IPS DF 6.9 (cell line): ENCODE measurements around the gene CCRL2.
"Not testable (repeated sequence)": the region's sequence is repeated elsewhere in the genome, so short reads cannot be mapped to it uniquely, and the experiment has no call there.

ENCODE experiments used
- DNase-seq: peaks from one replicate; pipeline ENCODE4 v3.0.0-alpha.2; 2013; ENCODE audit warnings: low read depth, low spot score
- H3K27ac ChIP-seq: one replicate; pipeline ENCODE4 v1.5.1; 2013; ENCODE audit warnings: low read length, control low read depth
- H3K27me3 ChIP-seq: 2 replicates; pipeline ENCODE4 v1.6.1; 2013; ENCODE audit warnings: mild to moderate bottlenecking, low read length; ENCODE audit not compliant: control insufficient read depth, insufficient read depth
- H3K36me3 ChIP-seq: 2 replicates; pipeline ENCODE4 v1.6.1; 2013; ENCODE audit warnings: low read length; ENCODE audit not compliant: control insufficient read depth, insufficient read depth
- H3K4me1 ChIP-seq: 2 replicates; pipeline ENCODE4 v1.6.1; 2013; ENCODE audit warnings: low read length; ENCODE audit not compliant: control insufficient read depth, insufficient read depth
- H3K4me3 ChIP-seq: 2 replicates; pipeline ENCODE4 v1.5.1; 2013; ENCODE audit warnings: mild to moderate bottlenecking, low read length
- H3K9me3 ChIP-seq: 2 replicates; pipeline ENCODE4 v1.6.1; 2013; ENCODE audit warnings: low read length, inconsistent platforms; ENCODE audit not compliant: control insufficient read depth, insufficient read depth
- WGBS: extraction: QIAGEN DNeasy Blood & Tissue Kit; methylation state at CpG from one replicate; pipeline ENCODE4 v1.1.7; 2013; ENCODE audit warnings: mixed read lengths, missing lambda C conversion rate; ENCODE audit not compliant: insufficient read length, insufficient coverage; 5-methylcytosine and 5-hydroxymethylcytosine counted together

Gene CCRL2

GRCh38 chr3:46416125-46416810 is 9.2 kb downstream of the CCRL2 start:
- H3K27me3 ChIP-seq = no peaks in the 10 kb centered on the region
- no peak for DNase-seq
- no peaks in the 10 kb centered on the region for H3K36me3 ChIP-seq
- H3K4me1 ChIP-seq = peaks cover 2% of the 10 kb centered on the region; the same call in 1 of the 2 replicates
- H3K9me3 ChIP-seq = no peaks in the 10 kb centered on the region
- no peak overlapping the region for H3K27ac ChIP-seq
- no peak overlapping the region for H3K4me3 ChIP-seq
- WGBS = no CpG with 5 or more reads among the region's 10 CpGs

- no peak overlapping the region for H3K4me3 ChIP-seq
- DNase-seq = no peak
- H3K36me3 ChIP-seq = no peaks in the 10 kb centered on the region
- WGBS = no CpG with 5 or more reads among the region's 7 CpGs
- H3K27me3 ChIP-seq = no peaks in the 10 kb centered on the region
- no peaks in the 10 kb centered on the region for H3K9me3 ChIP-seq
- H3K27ac ChIP-seq = no peak overlapping the region
- H3K4me1 ChIP-seq = peaks cover 2% of the 10 kb centered on the region; the same call in 1 of the 2 replicates
These were observed 9.9 kb downstream of the CCRL2 start for GRCh38 chr3:46416811-46417510.

- WGBS = no CpG with 5 or more reads among the region's 9 CpGs
- DNase-seq = no peak
- Histone ChIP-seq H3K4me3 (no peak overlapping the region), H3K27ac (no peak overlapping the region), H3K4me1 (peaks cover 2% of the 10 kb centered on the region; the same call in 1 of the 2 replicates), H3K27me3 (no peaks in the 10 kb centered on the region), H3K36me3 (no peaks in the 10 kb centered on the region), H3K9me3 (no peaks in the 10 kb centered on the region)
These were observed 11.0 kb downstream of the CCRL2 start for GRCh38 chr3:46417841-46418611.

- peaks cover 2% of the 10 kb centered on the region; the same call in 1 of the 2 replicates for H3K4me1 ChIP-seq
- no peaks in the 10 kb centered on the region for H3K9me3 ChIP-seq
- no peak overlapping the region for H3K4me3 ChIP-seq
- H3K36me3 ChIP-seq = no peaks in the 10 kb centered on the region
- no peaks in the 10 kb centered on the region for H3K27me3 ChIP-seq
- H3K27ac ChIP-seq = no peak overlapping the region
- DNase-seq = no peak
- WGBS = no CpG with 5 or more reads among the region's 4 CpGs
These were observed 12.8 kb downstream of the CCRL2 start for GRCh38 chr3:46419816-46420215.

GRCh38 chr3:46420931-46421330 is 13.9 kb downstream of the CCRL2 start:
- H3K36me3 ChIP-seq = no peaks in the 10 kb centered on the region
- no peak overlapping the region for H3K27ac ChIP-seq
- H3K4me1 ChIP-seq = peaks cover 2% of the 10 kb centered on the region; the same call in 1 of the 2 replicates
- no peak for DNase-seq
- no peak overlapping the region for H3K4me3 ChIP-seq
- WGBS = no CpG with 5 or more reads among the region's 2 CpGs
- H3K27me3 ChIP-seq = no peaks in the 10 kb centered on the region
- H3K9me3 ChIP-seq = no peaks in the 10 kb centered on the region

GRCh38 chr3:46422617-46423016 is 15.6 kb downstream of the CCRL2 start:
- WGBS = no CpG with 5 or more reads among the region's 6 CpGs
- no peak for DNase-seq
- Histone ChIP-seq H3K4me3 (no peak overlapping the region), H3K27me3 (no peaks in the 10 kb centered on the region), H3K4me1 (peaks cover 2% of the 10 kb centered on the region; the same call in 1 of the 2 replicates), H3K9me3 (no peaks in the 10 kb centered on the region), H3K36me3 (no peaks in the 10 kb centered on the region), H3K27ac (no peak overlapping the region)

- Histone ChIP-seq H3K4me3 (no peak overlapping the region), H3K36me3 (no peaks in the 10 kb centered on the region), H3K27ac (no peak overlapping the region), H3K27me3 (no peaks in the 10 kb centered on the region), H3K4me1 (peaks cover under 1% of the 10 kb centered on the region; the same call in 1 of the 2 replicates), H3K9me3 (no peaks in the 10 kb centered on the region)
- no CpG with 5 or more reads among the region's 5 CpGs for WGBS
- no peak for DNase-seq
These were observed 16.5 kb downstream of the CCRL2 start for GRCh38 chr3:46423588-46423987.

GRCh38 chr3:46426476-46426875 is 19.4 kb downstream of the CCRL2 start:
- not testable (repeated sequence) for H3K27me3 ChIP-seq, H3K36me3 ChIP-seq, DNase-seq, H3K9me3 ChIP-seq, H3K4me1 ChIP-seq, H3K27ac ChIP-seq, H3K4me3 ChIP-seq
- no CpG with 5 or more reads among the region's 4 CpGs for WGBS

- H3K4me1 ChIP-seq, H3K36me3 ChIP-seq, H3K4me3 ChIP-seq, H3K9me3 ChIP-seq, H3K27ac ChIP-seq, H3K27me3 ChIP-seq, DNase-seq: not testable (repeated sequence)
- no CpG with 5 or more reads among the region's 8 CpGs for WGBS
These were observed 20.3 kb downstream of the CCRL2 start for GRCh38 chr3:46427404-46427803.
